Chondrocyte (in vitro differentiated cells): Measurements from ENCODE around the gene IL22. TPM values are rescaled to one million over a fixed set of nuclear protein-coding genes. Genes with fewer than 3 reads are reported as not detected.

Source experiments
- DNase-seq: peaks from one replicate; pipeline ENCODE4 v3.0.0; 2021; ENCODE audit warnings: mixed read lengths, low spot score
- H3K27ac Mint-ChIP-seq: one replicate; pipeline ENCODE4 v1.8.0; 2021; ENCODE audit warnings: mild to moderate bottlenecking, moderate library complexity, mixed read lengths; ENCODE audit not compliant: unreplicated experiment
- H3K27me3 Mint-ChIP-seq: 2 replicates; pipeline ENCODE4 v1.8.0; 2021; ENCODE audit warnings: low read depth, mixed read lengths
- H3K36me3 Mint-ChIP-seq: 2 replicates; pipeline ENCODE4 v1.8.0; 2021; ENCODE audit warnings: low read depth, mixed read lengths
- H3K4me1 Mint-ChIP-seq: 2 replicates; pipeline ENCODE4 v1.8.0; 2021; ENCODE audit warnings: low read depth, mild to moderate bottlenecking, mixed read lengths
- H3K4me3 Mint-ChIP-seq: one replicate; pipeline ENCODE4 v1.8.0; 2021; ENCODE audit warnings: mild to moderate bottlenecking, moderate library complexity, mixed read lengths; ENCODE audit not compliant: unreplicated experiment
- H3K9me3 Mint-ChIP-seq: 2 replicates; pipeline ENCODE4 v1.8.0; 2021; ENCODE audit warnings: low read depth, mixed read lengths
- CTCF ChIP-seq: fragments of 200-600 bp; sonication (generic); IDR thresholded peaks from 2 replicates; pipeline ENCODE4 v1.5.0; 2021; ENCODE audit warnings: antibody characterized with exemption, mild to moderate bottlenecking, moderate library complexity
- total RNA-seq: library from RNA; stranded (reverse); gene quantifications from 3 replicates; pipeline ENCODE4 v1.2.1, GENCODE V29; 2021

IL22 gene
- total RNA-seq, 1 donor from 2014 or later = not detected

GRCh38 chr12:68271346-68271745 lies 17.9 kb upstream of the IL22 start:
- no peaks in the 10 kb centered on the region for H3K36me3 Mint-ChIP-seq
- DNase-seq = no peak
- H3K27me3 Mint-ChIP-seq = no peaks in the 10 kb centered on the region
- no peaks in the 10 kb centered on the region for H3K9me3 Mint-ChIP-seq
- peaks cover 50% of the 10 kb centered on the region for H3K4me1 Mint-ChIP-seq
- no peak for TF ChIP-seq CTCF
- H3K27ac Mint-ChIP-seq = peak overlapping the region; percentile 82
- no peak overlapping the region for H3K4me3 Mint-ChIP-seq

- Mint-ChIP-seq H3K9me3 (no peaks in the 10 kb centered on the region), H3K27ac (peak overlapping the region; percentile 97), H3K36me3 (no peaks in the 10 kb centered on the region), H3K4me3 (no peak overlapping the region), H3K27me3 (no peaks in the 10 kb centered on the region), H3K4me1 (peaks cover 57% of the 10 kb centered on the region)
- DNase-seq = no peak
- TF ChIP-seq CTCF = no peak
These were observed 17.0 kb upstream of the IL22 start for GRCh38 chr12:68270358-68270757.

- no peaks in the 10 kb centered on the region for H3K9me3 Mint-ChIP-seq
- TF ChIP-seq CTCF = no peak
- peaks cover 63% of the 10 kb centered on the region for H3K4me1 Mint-ChIP-seq
- no peak for DNase-seq
- no peaks in the 10 kb centered on the region for H3K36me3 Mint-ChIP-seq
- no peaks in the 10 kb centered on the region for H3K27me3 Mint-ChIP-seq
- H3K4me3 Mint-ChIP-seq = no peak overlapping the region
- peak overlapping the region; percentile 97 for H3K27ac Mint-ChIP-seq
These were observed 16.4 kb upstream of the IL22 start for GRCh38 chr12:68269779-68270178.

GRCh38 chr12:68268967-68269366 lies 15.6 kb upstream of the IL22 start:
- H3K36me3 Mint-ChIP-seq = no peaks in the 10 kb centered on the region
- DNase-seq = no peak
- H3K27me3 Mint-ChIP-seq = no peaks in the 10 kb centered on the region
- H3K4me3 Mint-ChIP-seq = no peak overlapping the region
- TF ChIP-seq CTCF = no peak
- H3K27ac Mint-ChIP-seq = peak overlapping the region; percentile 97
- no peaks in the 10 kb centered on the region for H3K9me3 Mint-ChIP-seq
- H3K4me1 Mint-ChIP-seq = peaks cover 71% of the 10 kb centered on the region

- Mint-ChIP-seq H3K36me3 (no peaks in the 10 kb centered on the region), H3K4me1 (peaks cover 81% of the 10 kb centered on the region), H3K27ac (peak overlapping the region; percentile 97), H3K9me3 (no peaks in the 10 kb centered on the region), H3K4me3 (no peak overlapping the region), H3K27me3 (no peaks in the 10 kb centered on the region)
- no peak for TF ChIP-seq CTCF
- DNase-seq = no peak
These were observed 14.5 kb upstream of the IL22 start for GRCh38 chr12:68267892-68268396.
